H9 (cell line): ENCODE measurements around the gene LCE1A. TPM values are rescaled to one million over a fixed set of nuclear protein-coding genes. Genes with fewer than 3 reads are reported as not detected.

ENCODE experiments used
- DNase-seq: peaks from one replicate; pipeline ENCODE4 v3.0.0-alpha.2; 2017
- H2AFZ ChIP-seq: one replicate; pipeline ENCODE4 v1.6.1; 2013; ENCODE audit warnings: mild to moderate bottlenecking, low read length, control low read depth, moderate library complexity
- H2AK5ac ChIP-seq: 2 replicates; pipeline ENCODE4 v1.6.1; 2013; ENCODE audit warnings: low read length, control low read depth, mixed read lengths; ENCODE audit not compliant: insufficient read length
- H2BK120ac ChIP-seq: one replicate; pipeline ENCODE4 v1.6.1; 2013; ENCODE audit warnings: low read depth, mild to moderate bottlenecking, low read length, control low read depth, inconsistent platforms; ENCODE audit not compliant: poor library complexity, severe bottlenecking
- H2BK12ac ChIP-seq: 2 replicates; pipeline ENCODE4 v1.6.1; 2013; ENCODE audit warnings: low read length, control low read depth, mixed read lengths, low read depth; ENCODE audit not compliant: insufficient read length
- H2BK15ac ChIP-seq: 2 replicates; pipeline ENCODE4 v1.6.1; 2013; ENCODE audit warnings: low read depth, low read length, control low read depth
- H2BK20ac ChIP-seq: one replicate; pipeline ENCODE4 v1.6.1; 2013; ENCODE audit warnings: low read depth, mild to moderate bottlenecking, low read length, control low read depth, inconsistent platforms; ENCODE audit not compliant: poor library complexity, severe bottlenecking
- H2BK5ac ChIP-seq: 2 replicates; pipeline ENCODE4 v1.6.1; 2013; ENCODE audit warnings: low read length, control low read depth, mixed read lengths; ENCODE audit not compliant: insufficient read length
- H3K14ac ChIP-seq: 2 replicates; pipeline ENCODE4 v1.6.1; 2013; ENCODE audit warnings: low read length, control low read depth; ENCODE audit not compliant: insufficient read depth
- H3K18ac ChIP-seq: 2 replicates; pipeline ENCODE4 v1.6.1; 2013; ENCODE audit warnings: low read depth, mild to moderate bottlenecking, mixed read lengths, low read length, control low read depth; ENCODE audit not compliant: insufficient read length
- H3K23ac ChIP-seq: 2 replicates; pipeline ENCODE4 v1.6.1; 2013; ENCODE audit warnings: low read length, control low read depth, mixed read lengths, low read depth; ENCODE audit not compliant: insufficient read length
- H3K23me2 ChIP-seq: 2 replicates; pipeline ENCODE4 v1.6.1; 2013; ENCODE audit warnings: low read depth, mild to moderate bottlenecking, mixed read lengths, low read length, control low read depth; ENCODE audit not compliant: insufficient read length, poor library complexity, severe bottlenecking
- H3K27ac ChIP-seq: 2 replicates; pipeline ENCODE4 v1.5.1; 2013; ENCODE audit warnings: low read length, control low read depth, mixed read lengths, low read depth; ENCODE audit not compliant: insufficient read length
- H3K27me3 ChIP-seq: 2 replicates; pipeline ENCODE4 v1.6.1; 2013; ENCODE audit warnings: low read length, control low read depth, inconsistent platforms; ENCODE audit not compliant: insufficient read depth
- H3K4ac ChIP-seq: 2 replicates; pipeline ENCODE4 v1.6.1; 2013; ENCODE audit warnings: low read depth, mild to moderate bottlenecking, control low read depth, inconsistent platforms, low read length, moderate library complexity
- H3K4me1 ChIP-seq: 2 replicates; pipeline ENCODE4 v1.6.1; 2013; ENCODE audit warnings: low read length, control low read depth, inconsistent platforms; ENCODE audit not compliant: insufficient read depth
- H3K4me2 ChIP-seq: 2 replicates; pipeline ENCODE4 v1.6.1; 2013; ENCODE audit warnings: low read length, control low read depth, mixed read lengths; ENCODE audit not compliant: insufficient read length, insufficient read depth
- H3K56ac ChIP-seq: 2 replicates; pipeline ENCODE4 v1.6.1; 2013; ENCODE audit warnings: low read depth, mild to moderate bottlenecking, mixed read lengths, low read length, control low read depth; ENCODE audit not compliant: insufficient read length
- H3K79me1 ChIP-seq: 2 replicates; pipeline ENCODE4 v1.6.1; 2013; ENCODE audit warnings: low read depth, mild to moderate bottlenecking, moderate library complexity, low read length, control low read depth, inconsistent platforms; ENCODE audit not compliant: insufficient read depth, poor library complexity, severe bottlenecking
- H3K79me2 ChIP-seq: 2 replicates; pipeline ENCODE4 v1.6.1; 2013; ENCODE audit warnings: low read length, control low read depth, inconsistent platforms; ENCODE audit not compliant: insufficient read depth
- H3K9ac ChIP-seq: 2 replicates; pipeline ENCODE4 v1.6.1; 2013; ENCODE audit warnings: low read length, control low read depth, mixed read lengths; ENCODE audit not compliant: insufficient read length; ENCODE audit errors: extremely low read depth
- H3K9me3 ChIP-seq: one replicate; pipeline ENCODE4 v1.6.1; 2013; ENCODE audit warnings: low read depth, low read length, inconsistent platforms; ENCODE audit not compliant: control insufficient read depth
- H3T11ph ChIP-seq: one replicate; pipeline ENCODE4 v1.6.1; 2013; ENCODE audit warnings: mild to moderate bottlenecking, low read length, control low read depth, inconsistent platforms
- H4K20me1 ChIP-seq: one replicate; pipeline ENCODE4 v1.6.1; 2013; ENCODE audit not compliant: control insufficient read depth, insufficient read length, insufficient read depth
- H4K5ac ChIP-seq: 2 replicates; pipeline ENCODE4 v1.6.1; 2013; ENCODE audit warnings: low read depth, mild to moderate bottlenecking, mixed read lengths, low read length, control low read depth; ENCODE audit not compliant: insufficient read length
- H4K8ac ChIP-seq: replicated peaks from 2 replicates; pipeline ENCODE4 v1.6.1; 2013; ENCODE audit warnings: low read length, control low read depth, mixed read lengths, low read depth; ENCODE audit not compliant: insufficient read length
- H4K91ac ChIP-seq: 2 replicates; pipeline ENCODE4 v1.6.1; 2013; ENCODE audit warnings: low read depth, mild to moderate bottlenecking, moderate library complexity, mixed read lengths, low read length, control low read depth; ENCODE audit not compliant: insufficient read length
- H3K27ac Mint-ChIP-seq, 3 experiments: 2 replicates in 2 of 3; 3 replicates in 1 of 3; pipeline ENCODE4 v1.8.0; 2020 to 2021; ENCODE audit warnings: mixed read lengths in 3 of 3, mild to moderate bottlenecking in 1 of 3, moderate library complexity in 1 of 3
- H3K27me3 Mint-ChIP-seq: 2 replicates; pipeline ENCODE4 v1.8.0; 2021; ENCODE audit warnings: low read depth, mild to moderate bottlenecking, moderate library complexity, mixed read lengths
- H3K36me3 Mint-ChIP-seq, 3 experiments: 2 replicates in 2 of 3; 3 replicates in 1 of 3; pipeline ENCODE4 v1.8.0; 2020 to 2021; ENCODE audit warnings: low read depth in 3 of 3, mixed read lengths in 3 of 3; ENCODE audit not compliant: insufficient read depth in 1 of 3
- H3K4me1 Mint-ChIP-seq, 2 experiments: 2 replicates each; pipeline ENCODE4 v1.8.0; 2020; ENCODE audit warnings: mixed read lengths in 2 of 2
- H3K4me3 Mint-ChIP-seq, 2 experiments: 2 replicates in 1 of 2; 3 replicates in 1 of 2; pipeline ENCODE4 v1.8.0; 2020 to 2021; ENCODE audit warnings: mild to moderate bottlenecking in 2 of 2, mixed read lengths in 2 of 2, moderate library complexity in 1 of 2
- H3K9me3 Mint-ChIP-seq, 2 experiments: 2 replicates in 1 of 2; 3 replicates in 1 of 2; pipeline ENCODE4 v1.8.0; 2020; ENCODE audit warnings: mild to moderate bottlenecking in 2 of 2, mixed read lengths in 2 of 2, moderate library complexity in 1 of 2
- WGBS: extraction: QIAGEN DNeasy Blood & Tissue Kit; methylation state at CpG from one replicate; pipeline ENCODE4 v1.1.7; 2013; ENCODE audit warnings: missing lambda C conversion rate, low lambda C conversion rate, mixed read lengths; ENCODE audit not compliant: insufficient read length; ENCODE audit errors: extremely low coverage; 5-methylcytosine and 5-hydroxymethylcytosine counted together
- total RNA-seq: library from RNA; stranded (reverse); gene quantifications from 2 replicates; pipeline ENCODE4 v1.2.1, GENCODE V29; 2021
- TF ChIP-seq, protein P1 (sequence below): fragments of 200-600 bp; sonication (generic); conservative IDR thresholded peaks from 3 replicates; pipeline ENCODE4 v1.8.0; 2021; ENCODE audit warnings: antibody characterized with exemption, mild to moderate bottlenecking

LCE1A gene
- total RNA-seq, 1 experiment from 2014 or later: not detected

DNA sequence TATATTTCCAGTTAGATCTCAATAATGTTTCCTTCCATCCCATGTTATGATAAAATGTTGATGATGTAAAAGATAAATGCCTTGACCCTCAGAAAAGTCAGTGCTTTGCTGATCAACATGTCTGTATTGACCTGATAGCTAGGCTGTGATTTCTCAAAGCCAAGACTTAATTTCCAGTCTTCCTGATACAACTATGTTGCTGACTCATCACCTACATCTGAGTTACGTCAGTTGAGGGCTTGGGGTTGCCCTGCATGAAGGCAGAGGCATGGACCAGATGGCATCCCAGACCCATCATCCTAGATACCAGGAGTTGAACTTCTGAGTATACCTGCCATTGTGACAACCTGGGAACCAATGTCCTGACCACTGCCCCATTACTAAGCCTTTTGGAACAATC, 25.9 kb upstream of the LCE1A start:
- no peak overlapping the region for H4K5ac ChIP-seq
- no peak overlapping the region for H3K4me2 ChIP-seq
- no peak overlapping the region for H3K14ac ChIP-seq
- no CpG with 5 or more reads among the region's 1 CpG for WGBS
- no peak overlapping the region for H3K27ac Mint-ChIP-seq
- peaks cover 9 to 24% (median 11%) of the 10 kb centered on the region in 3 experiments for H3K36me3 Mint-ChIP-seq
- H3K27me3 ChIP-seq: no peaks in the 10 kb centered on the region; the same call in 1 of the 2 replicates
- no peak overlapping the region for H4K91ac ChIP-seq
- no peaks in the 10 kb centered on the region for H3K23me2 ChIP-seq
- H2BK20ac ChIP-seq: no peak overlapping the region
- H2BK5ac ChIP-seq: no peak overlapping the region
- H4K8ac ChIP-seq: no peak overlapping the region
- H3K9me3 ChIP-seq: peaks cover 65% of the 10 kb centered on the region
- no peak overlapping the region for H3K27ac ChIP-seq
- H3K23ac ChIP-seq: no peak overlapping the region
- DNase-seq: no peak
- no peak overlapping the region for H3K56ac ChIP-seq
- H3K9me3 Mint-ChIP-seq: peaks cover 86 to 90% of the 10 kb centered on the region in 2 experiments
- H2AFZ ChIP-seq: no peak overlapping the region
- no peaks in the 10 kb centered on the region for H3K4me1 ChIP-seq
- TF ChIP-seq, protein P1, sequence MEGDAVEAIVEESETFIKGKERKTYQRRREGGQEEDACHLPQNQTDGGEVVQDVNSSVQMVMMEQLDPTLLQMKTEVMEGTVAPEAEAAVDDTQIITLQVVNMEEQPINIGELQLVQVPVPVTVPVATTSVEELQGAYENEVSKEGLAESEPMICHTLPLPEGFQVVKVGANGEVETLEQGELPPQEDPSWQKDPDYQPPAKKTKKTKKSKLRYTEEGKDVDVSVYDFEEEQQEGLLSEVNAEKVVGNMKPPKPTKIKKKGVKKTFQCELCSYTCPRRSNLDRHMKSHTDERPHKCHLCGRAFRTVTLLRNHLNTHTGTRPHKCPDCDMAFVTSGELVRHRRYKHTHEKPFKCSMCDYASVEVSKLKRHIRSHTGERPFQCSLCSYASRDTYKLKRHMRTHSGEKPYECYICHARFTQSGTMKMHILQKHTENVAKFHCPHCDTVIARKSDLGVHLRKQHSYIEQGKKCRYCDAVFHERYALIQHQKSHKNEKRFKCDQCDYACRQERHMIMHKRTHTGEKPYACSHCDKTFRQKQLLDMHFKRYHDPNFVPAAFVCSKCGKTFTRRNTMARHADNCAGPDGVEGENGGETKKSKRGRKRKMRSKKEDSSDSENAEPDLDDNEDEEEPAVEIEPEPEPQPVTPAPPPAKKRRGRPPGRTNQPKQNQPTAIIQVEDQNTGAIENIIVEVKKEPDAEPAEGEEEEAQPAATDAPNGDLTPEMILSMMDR: no peak
- H3K79me2 ChIP-seq: no peaks in the 10 kb centered on the region
- H3K18ac ChIP-seq: no peak overlapping the region
- no peak overlapping the region for H3K4ac ChIP-seq
- no peak overlapping the region for H3T11ph ChIP-seq
- no peaks in the 10 kb centered on the region for H3K79me1 ChIP-seq
- no peak overlapping the region for H2BK120ac ChIP-seq
- H3K4me3 Mint-ChIP-seq: no peak overlapping the region
- no peaks in the 10 kb centered on the region for H4K20me1 ChIP-seq
- H3K27me3 Mint-ChIP-seq: no peaks in the 10 kb centered on the region; the same call in 1 of the 2 replicates
- no peak overlapping the region for H3K9ac ChIP-seq
- H2BK12ac ChIP-seq: no peak overlapping the region
- H3K4me1 Mint-ChIP-seq: no peaks in the 10 kb centered on the region
- no peak overlapping the region for H2AK5ac ChIP-seq
- no peak overlapping the region for H2BK15ac ChIP-seq
